MV-4-11 (cell line): ENCODE measurements around the gene NPAS1.
A peak's percentile ranks its signal among the peaks of the same experiment; 100 is the strongest.

Experiments
- DNase-seq: peaks from one replicate; lab custom pipeline; 2025; lab: John Stamatoyannopoulos, UW

The NPAS1 gene, protein sequence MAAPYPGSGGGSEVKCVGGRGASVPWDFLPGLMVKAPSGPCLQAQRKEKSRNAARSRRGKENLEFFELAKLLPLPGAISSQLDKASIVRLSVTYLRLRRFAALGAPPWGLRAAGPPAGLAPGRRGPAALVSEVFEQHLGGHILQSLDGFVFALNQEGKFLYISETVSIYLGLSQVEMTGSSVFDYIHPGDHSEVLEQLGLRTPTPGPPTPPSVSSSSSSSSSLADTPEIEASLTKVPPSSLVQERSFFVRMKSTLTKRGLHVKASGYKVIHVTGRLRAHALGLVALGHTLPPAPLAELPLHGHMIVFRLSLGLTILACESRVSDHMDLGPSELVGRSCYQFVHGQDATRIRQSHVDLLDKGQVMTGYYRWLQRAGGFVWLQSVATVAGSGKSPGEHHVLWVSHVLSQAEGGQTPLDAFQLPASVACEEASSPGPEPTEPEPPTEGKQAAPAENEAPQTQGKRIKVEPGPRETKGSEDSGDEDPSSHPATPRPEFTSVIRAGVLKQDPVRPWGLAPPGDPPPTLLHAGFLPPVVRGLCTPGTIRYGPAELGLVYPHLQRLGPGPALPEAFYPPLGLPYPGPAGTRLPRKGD

DNA sequence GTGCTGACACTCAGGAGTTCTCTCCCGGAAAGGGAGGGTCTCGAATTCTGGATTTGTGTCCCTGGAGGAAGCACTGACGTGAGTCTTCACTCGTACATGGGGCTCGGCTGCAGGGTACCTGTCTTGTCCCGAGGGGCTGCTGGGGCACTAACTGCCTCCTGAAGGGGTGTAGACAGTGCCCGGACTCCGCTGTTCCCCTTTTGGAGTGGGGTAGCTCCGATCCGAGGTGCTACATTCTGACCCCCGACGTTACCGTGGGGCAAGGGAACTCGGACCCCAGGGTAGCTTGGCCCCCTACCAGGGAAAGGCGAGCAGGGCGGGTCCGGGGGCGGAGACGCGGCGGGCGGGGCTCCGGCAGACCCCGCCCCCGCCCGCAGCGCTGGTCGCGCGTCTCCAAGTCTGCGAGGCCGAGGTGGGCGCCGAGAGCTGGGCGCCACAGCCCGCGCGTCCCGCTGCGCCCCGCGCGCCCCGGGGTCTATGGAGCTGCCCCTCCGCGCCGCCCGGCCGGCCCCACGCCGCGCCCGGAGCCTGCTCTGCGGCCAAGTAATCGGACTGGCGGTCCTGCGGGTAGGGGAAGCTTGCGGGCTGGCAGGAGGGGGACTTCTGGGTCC, at the start of gene NPAS1:
Gene NPAS1 (plus strand): TSS at position 407 of the 611 bp plus-strand sequence. CDS start 1,211 bp downstream, outside the sequence.
- DNase-seq, result no peak

DNA sequence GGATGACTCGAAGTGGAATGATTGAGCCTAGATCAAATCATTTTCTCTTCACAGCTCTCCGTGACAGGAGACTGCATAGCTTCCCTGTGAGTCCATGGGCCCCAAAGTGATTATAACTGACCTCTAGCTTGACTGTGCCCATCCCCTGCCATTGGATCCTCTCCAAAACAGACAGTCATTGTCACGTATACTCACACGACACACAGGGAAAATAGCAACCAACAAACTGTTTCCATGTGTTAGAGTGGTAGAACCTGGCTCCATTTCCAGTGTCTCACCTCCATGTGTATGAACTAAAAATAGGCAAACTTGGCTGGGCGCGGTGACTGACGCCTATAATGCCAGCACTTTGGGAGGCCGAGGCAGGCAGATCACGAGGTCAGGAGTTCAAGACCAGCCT, 48.8 kb upstream of the NPAS1 start:
- no peak for DNase-seq

DNA sequence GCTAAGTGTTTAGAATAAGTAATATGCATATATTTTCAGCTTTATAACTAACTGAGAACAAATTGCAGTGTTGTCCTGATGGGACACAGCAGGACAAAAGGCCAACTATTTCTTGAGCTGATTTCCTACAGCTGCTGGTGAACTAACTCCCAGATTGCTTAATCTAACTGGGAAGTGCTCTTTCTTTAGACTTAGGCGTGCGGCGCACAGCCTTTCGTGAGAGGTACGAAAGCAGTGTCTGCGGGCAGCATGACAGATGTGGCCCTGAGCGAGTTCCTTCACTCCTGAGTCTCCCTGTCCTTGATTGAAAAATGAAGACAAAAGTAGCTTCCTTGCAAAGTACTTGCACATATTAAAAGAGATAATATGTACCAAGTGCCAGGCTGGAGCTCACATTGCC, 47.3 kb upstream of the NPAS1 start:
- DNase-seq, result peak; percentile 77

DNA sequence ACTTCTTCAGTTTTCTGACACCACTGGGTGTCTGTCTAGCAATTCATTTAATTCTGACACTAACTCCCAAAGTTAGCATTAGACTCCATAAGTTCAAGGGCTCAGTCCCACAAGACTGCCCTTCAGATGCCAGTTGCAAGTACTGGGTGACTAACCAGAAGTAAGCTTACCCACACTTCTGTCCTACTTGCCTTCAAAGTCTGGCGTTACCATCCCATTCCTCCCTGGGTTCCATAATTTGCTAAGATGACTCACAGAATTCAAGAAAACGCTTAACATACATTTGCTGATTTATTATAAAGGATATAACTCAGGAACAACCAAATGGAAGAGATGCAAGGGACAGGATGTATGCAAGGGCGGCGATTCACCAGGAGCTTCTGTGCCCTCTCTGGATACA, 45.5 kb upstream of the NPAS1 start:
- no peak for DNase-seq

DNA sequence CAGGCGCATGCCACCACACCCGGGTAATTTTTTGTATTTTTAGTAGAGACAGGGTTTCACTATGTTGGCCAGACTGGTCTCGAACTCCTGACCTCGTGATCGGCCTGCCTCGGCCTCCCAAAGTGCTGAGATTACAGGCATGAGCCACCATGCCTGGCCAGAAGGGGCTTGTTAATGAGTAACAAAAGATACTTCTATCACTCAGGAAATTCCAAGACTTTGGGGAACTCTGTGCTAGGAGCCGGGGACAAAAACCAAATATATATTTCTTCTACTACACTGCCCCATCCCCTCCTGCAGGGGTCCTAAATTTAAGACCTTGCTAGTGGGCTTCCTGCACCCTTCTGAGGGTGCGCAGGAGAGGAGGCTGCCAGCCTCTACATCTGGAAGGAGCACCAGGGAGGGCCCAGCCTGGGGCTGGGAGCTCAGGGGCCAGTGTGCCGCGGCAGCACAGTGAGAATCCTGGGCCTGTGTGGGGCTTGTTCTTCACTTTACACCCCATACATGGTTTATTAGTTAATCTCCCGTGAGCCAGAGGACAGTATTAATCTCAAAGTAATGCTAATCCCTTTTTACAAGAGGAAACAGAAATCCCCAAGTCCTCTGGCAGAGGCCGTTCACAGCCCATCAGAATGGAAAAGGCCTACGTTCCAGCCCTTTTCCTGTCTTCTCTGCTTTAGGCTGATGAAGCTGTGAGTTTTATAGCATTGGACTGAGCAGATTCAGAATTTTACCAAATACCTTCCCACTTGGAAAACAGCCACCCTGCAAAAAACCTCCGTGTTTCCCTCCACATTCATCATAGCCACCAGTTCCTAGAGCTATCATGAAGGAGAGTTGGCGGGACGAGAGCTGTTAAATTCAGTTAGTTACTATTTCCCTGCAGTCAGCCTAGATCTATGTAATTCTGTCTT, 44.4 kb upstream of the NPAS1 start:
- no peak for DNase-seq

DNA sequence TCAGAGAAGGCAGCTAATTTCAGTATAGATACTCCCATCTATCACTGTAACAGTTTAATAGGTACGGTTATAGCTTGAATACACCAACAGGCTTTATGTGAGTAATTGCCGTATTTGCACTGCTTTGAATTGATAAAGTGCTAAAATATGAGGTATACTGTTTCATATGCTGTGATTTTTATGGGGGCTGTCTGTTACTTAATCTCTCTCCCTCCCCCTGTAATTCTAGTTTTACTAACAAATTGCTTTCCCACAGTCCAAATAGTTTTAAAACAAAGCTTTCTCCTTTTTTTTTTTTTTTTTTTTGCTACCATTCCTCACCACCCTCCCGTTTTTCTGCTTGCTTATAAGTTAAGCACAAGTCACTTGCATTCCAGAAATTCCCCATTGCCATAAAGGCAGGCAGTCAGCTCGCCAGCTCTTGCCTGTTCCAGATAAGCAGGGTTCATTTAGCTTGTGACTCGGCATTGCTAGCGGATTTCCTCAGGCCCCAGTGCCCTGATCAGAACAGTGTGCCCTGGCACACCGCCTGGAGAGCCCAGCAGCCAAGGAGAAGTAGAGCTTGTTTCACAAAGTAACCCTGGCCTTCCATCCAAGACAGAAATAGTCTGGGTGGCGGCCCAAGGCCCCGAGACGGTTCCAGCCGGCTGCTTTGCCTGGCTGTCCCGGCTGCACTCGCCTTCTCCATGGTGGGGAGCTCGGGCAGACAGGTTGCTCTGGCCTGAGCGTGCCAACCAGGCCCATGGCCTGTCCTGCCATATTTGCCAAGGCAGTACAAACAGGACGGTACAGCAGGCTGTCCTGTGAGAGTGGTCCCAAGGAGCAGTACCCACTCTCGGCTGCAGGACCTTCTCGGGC, 43.5 kb upstream of the NPAS1 start:
- DNase-seq, result peak; percentile 75

DNA sequence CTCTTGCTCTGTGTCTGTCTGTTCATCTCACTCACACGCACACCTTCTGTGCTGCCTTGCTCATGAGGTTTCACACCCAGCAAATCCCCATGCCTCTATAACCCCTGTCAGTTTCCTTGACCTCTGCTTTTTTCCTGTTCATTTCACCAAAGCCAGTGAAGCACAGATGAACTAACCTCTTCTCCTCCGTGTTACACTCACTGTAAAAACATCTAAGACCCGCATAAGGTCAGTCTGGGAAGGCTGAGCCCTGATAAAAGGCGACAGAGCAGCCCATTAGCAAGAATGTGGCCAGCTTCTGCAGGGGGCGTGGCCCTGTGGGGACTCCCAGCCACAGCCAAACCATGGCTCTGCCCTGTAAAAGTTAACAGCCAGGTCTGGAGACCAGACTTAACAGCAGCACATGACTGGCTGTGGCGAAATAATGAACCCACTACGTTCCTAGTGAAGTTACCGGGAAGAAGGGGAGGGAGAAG, 42.8 kb upstream of the NPAS1 start:
- peak; percentile 32 for DNase-seq

DNA sequence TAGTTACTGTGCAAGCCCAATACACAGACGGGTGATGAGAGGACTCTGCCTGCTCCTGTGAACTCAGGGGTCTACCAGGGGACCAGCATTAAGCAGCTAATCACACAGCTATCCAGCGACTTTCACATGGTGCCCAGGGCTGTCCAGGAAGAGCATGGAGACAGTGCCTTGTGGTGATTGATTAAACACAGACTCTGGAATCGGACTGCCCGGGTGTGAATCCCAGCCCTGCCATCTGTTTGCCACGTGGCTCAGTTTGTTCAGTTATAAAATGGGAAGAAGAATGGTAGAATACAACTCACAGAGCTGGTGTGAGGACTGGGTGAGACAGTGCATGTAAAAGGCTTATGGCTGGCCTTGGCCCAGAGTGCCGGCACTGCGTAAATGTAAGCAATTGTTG, 42.1 kb upstream of the NPAS1 start:
- DNase-seq, result no peak

DNA sequence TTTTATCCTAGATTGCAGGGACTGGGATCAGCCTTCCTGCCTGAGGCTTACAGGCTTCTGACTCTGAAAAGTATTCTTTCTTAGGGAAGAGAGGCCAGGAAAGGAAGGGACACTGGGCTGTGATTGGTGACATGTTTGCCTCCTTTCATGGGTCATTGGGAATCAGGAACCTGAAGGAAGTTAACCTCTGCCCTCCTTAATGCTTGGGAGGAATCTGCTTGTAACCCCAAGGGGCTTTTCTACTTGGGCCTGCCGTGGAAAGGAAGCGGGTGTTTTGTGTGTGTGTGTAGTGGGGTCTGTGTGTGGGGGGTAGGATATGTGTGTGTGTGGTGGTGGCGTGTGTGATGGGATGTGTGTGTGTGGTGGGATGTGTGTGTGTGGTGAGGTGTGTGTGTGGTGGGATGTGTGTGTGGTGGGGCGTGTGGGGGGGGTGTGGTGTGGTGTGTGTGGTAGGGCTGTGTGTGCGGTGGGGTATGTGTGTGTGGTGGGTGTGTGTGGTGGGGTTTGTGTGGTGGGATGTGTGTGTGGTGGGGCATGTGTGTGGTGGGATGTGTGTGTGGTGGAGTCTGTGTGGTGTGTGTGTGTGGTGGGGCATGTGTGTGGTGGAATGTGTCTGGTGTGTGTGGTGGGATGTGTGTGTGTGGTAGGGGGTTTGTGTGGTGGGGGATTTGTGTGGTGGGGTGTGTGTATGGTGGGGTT, 41.3 kb upstream of the NPAS1 start:
- DNase-seq, result no peak

DNA sequence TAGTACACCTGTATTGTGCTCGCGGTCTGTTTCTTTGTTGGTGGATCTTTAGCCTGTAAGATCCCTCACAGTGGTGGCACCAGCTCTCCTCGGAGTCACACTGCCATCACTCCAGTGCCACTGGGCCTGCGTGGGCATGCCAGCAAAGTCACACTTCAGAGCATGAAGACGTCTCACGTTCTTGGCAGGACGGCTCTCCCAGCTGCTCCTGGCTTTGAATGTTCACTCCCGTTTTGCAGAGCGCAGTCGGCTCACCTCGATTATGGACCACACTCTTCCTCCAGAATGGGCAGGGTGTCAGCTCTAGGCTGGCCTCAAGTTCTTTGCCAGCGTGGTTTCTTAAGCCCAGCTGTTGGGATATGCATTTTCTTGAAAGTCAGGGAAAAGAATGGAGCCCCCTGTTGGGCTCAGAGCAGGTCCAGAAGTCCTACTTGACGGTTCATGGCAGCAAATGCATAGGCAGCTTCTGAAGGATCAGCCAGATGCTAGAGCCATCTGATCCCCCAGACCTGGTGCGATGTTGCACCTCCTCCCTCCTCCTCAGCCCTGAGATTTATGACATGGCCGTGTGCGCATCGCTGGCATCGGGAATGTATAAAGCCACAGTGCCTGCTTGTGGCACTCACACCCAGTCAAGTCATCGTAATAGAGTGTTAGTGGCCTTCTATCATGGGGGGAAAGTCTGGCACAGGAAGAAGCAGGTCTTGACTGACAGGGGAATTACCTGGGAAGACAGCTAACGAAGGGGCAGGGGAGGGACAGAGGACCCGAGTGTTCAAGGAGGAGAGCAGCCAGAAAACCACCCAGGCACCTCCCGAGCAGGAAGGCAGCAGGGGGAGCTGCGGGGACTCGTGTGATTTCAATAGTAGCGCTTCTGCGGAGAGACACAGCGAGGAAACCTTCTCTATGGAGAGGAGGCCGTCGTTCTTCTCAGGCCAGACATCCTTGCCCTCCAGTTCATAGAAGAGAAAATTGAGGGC, 40.2 kb upstream of the NPAS1 start:
- DNase-seq, result no peak

DNA sequence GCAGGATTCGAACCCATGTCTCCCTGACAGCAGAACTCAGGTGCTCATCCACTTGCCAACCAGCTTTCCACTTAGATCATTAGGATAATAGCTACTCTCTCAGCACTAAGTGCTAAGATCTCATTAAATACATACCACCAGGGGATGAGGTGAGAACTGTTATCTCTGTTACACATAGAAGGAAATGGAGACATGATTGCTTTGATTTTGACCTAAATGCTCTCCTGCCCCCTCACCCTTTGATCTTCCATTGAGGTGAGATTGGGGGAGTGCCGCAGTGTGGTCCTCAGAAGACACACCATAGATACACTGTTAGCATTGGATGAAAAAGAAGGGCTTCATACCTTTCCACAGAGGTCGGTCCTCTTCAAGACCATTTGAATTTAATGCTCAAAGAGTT, 38.9 kb upstream of the NPAS1 start:
- no peak for DNase-seq

DNA sequence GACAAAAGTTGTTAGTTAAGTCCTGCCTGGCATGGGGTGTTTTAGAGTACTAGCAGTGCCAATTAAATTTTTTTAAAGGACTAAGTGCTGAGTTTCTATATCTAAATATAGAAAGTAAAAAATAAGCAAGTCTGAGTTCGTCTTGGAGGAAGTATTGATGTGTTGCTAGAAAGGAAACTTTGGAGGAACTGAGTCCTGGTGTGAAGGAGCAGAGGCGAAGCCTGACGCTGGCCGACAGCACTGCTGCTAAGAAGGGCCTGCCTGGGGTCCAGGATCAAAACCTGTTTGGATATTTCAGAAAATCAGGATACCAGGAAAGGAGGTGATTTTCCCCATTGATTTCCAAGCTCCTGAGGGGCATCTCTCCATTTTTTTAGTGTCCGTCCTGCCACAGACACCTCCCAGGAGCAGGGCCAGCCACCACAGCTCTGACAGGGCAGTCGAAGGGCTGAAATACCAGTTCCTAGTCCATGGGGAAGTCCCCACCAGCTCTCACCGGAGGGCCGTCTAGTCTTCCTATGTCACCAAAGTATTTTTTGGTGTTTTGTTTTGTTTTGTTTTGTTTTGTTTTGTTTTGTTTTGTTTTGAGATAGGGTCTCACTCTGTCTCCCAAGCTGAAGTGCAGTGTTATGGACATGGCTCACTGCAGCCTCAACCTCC, 38.2 kb upstream of the NPAS1 start:
- peak; percentile 66 for DNase-seq

DNA sequence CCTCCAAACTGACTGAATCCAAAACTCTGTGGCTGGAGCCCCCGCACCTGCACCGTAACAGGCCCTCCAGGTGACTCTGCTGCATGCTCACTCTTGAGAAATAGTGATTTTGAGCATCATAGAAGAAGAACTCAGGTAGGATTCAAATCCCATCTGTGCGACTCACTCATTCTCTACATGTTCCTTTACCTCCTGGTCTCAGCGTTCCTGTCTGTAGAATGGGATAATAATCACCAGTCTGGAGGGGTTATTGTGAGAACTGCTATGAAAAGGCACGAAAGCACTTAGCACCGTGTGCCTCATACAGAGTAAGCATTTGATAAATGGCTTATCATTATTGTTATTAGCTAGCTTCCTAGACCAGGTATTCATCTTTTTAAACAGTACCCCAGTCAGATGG, 36.5 kb upstream of the NPAS1 start:
- DNase-seq, result no peak

DNA sequence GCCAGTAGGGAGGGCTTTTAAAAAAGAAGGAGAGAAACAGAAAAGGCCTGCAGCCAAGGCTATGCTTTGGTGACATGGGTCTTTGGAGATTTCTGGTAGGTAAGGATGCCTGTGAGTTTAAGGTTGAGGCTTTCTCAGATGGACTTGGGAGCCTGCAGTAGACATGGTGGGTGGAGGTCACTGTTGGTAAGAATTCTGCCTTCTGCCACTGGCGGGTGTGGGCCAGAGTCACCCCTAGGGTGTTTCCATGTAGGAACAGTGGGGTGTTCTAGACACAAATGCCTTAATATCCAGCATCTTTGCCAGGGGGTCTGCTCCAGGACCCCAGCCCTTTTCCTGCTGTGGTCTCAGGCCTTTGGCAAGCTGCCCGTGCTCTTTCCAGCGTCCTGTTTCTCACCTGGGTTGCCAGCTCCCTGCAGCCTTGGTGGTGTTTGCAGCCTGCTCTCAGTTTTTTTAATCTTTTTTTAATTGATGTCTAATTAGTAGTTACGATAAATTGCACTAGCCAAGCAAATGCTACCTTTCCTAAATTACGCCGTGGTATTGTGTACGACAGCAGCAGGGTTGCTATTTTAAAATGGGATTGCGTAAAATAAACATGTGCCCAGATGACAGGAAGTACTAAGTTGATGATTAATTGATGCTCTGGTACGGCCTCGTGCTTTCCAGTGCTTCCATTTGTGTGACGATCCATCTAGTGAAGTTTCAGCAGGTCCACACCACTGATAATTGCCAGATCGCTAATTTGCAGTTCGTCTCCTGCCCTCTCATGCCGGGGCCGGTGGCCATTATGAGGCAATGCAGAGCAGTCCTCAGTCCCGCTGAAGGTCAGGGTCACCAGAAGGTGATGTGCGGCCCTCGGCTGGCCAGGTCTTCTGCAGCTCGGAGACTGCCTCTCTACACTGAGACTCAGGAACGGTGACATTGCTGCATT, 35.3 kb upstream of the NPAS1 start:
- peak; percentile 88 for DNase-seq

DNA sequence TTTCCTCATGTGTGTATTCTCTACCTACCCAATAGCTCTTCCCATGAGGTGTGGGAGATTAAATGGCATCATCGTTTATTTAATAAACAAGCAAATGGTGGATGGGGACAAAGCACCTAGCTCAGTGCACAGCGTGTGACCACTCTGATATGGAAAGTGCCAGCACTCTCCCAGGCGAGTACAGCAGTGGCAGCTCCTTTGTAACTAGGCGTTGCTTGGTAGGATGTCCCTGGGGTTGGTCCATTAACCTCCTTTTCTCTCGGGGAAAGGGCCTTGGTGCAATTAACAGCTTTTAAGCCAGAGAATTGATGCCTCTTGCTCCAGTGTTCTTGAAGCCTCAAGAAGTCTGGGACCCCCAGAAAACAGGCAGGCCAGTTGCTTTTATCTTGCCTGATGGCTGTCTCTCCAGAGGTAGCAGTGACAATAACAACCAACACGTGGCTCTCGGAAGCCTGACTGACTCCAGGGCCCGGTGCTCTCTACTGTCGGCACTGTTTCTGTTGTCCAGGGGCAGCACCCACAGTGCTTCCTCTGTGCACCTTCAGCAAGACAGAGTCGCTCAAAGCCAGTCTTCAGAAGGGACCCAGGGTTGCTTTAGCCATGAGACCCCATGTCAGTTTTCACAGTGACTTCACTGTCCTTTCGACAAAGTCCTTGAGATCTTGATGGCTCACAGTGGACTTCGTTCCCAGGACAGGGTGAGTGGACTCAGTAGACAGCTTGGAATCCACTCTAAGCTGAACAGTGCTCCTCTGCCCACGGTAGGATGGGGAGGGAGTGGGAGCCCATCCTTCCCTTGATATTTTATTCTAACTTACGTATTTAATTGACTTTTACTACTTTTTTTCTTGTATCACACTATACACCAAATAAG, 33.9 kb upstream of the NPAS1 start:
- no peak for DNase-seq

DNA sequence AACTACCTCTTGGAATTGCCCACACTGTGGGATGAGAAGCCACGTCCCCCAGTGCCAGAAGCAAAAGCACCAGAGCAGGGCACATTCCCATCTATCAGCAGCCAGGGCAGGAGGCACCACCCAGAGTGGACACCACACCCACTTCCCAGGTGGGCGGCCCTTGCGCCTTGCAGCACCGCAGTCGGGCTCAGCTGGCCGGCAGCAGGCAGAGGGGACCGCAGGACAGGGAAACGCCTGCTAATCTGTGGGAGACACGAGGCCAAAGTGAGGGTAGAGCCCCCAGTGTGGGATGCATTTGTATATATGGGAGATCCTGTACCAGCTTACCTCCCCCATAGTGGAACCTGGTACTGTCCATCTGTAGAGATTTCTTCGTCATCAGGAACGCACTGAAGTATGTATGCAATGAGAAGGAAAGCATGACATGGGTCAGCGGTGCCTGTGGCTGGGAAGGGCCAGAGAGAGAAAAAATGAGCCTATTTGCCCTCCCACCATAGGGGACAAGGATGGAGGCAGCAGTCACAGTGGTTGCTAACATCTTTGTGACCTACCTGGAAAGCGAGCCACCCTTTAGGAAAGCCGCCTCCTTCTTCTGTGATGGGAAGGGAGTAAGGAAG, 30.9 kb upstream of the NPAS1 start:
- no peak for DNase-seq
